Breast epithelium (tissue), 4 donors: ENCODE results near the gene MYRF. TPM values are rescaled to one million over a fixed set of nuclear protein-coding genes. Genes with fewer than 3 reads are reported as not detected.

Experiments
- DNase-seq, 2 donors: peaks; one replicate each; pipeline ENCODE4 v3.0.0-alpha.2; 2019; ENCODE audit warnings: low spot score in 2 of 2
- H3K27ac ChIP-seq, 2 donors: fragments of 200-600 bp; sonication (generic) in 1 of 2; one replicate each; pipeline ENCODE4 v1.5.1; 2016 to 2019; ENCODE audit warnings: mild to moderate bottlenecking in 1 of 2
- H3K27me3 ChIP-seq, 2 donors: fragments of 200-600 bp; sonication (generic) in 1 of 2; one replicate each; pipeline versions ENCODE4 v1.5.1 to v1.6.0; 2017 to 2019; ENCODE audit warnings: control low read depth in 1 of 2, mild to moderate bottlenecking in 1 of 2
- H3K36me3 ChIP-seq: fragments of 200-600 bp; one replicate; pipeline ENCODE4 v1.5.1; 2019
- H3K4me1 ChIP-seq, 2 donors: fragments of 200-600 bp; sonication (generic); one replicate each; pipeline ENCODE4 v1.5.1; 2016 to 2019; ENCODE audit warnings: control low read depth in 1 of 2
- H3K4me3 ChIP-seq, 3 donors: fragments of 200-600 bp; sonication (generic); 1 replicate in 2 of 3; 2 replicates in 1 of 3; pipeline ENCODE4 v1.5.1; 2016 to 2019; ENCODE audit warnings: mild to moderate bottlenecking in 3 of 3, moderate library complexity in 2 of 3
- H3K9me3 ChIP-seq, 2 donors: fragments of 200-600 bp; sonication (generic) in 1 of 2; one replicate each; pipeline ENCODE4 v1.5.1; 2016 to 2019; ENCODE audit warnings: control low read depth in 1 of 2
- CTCF ChIP-seq, 3 donors: fragments of 450-650 bp; IDR thresholded peaks; one replicate each; pipeline ENCODE4 v1.5.1; 2016 to 2017; ENCODE audit warnings: antibody characterized with exemption in 3 of 3, mild to moderate bottlenecking in 3 of 3, moderate library complexity in 3 of 3
- POLR2A ChIP-seq: fragments of 450-650 bp; IDR thresholded peaks from one replicate; pipeline ENCODE4 v1.6.1; 2016; ENCODE audit warnings: antibody characterized with exemption, mild to moderate bottlenecking, moderate library complexity
- POLR2AphosphoS5 ChIP-seq, 3 donors: sonication (generic); formaldehyde crosslinking; IDR thresholded peaks; one replicate each; pipeline ENCODE4 v1.6.1; 2017; ENCODE audit warnings: antibody characterized with exemption in 3 of 3
- intact Hi-C: fragments of 100-400 bp; cut with DNase I; formaldehyde crosslinking; loops from one replicate; pipeline ENCODE4 v1.15.1; 2023; ENCODE audit warnings: low total_unique reads
- total RNA-seq, 3 donors: library from RNA; depleted of rRNA; stranded (reverse); fragments of >200 nt; gene quantifications; one replicate each; pipeline ENCODE4 v1.1.0, GENCODE V29; 2016

Gene MYRF
- total RNA-seq, 3 donors from 2014 or later, result 0.32 to 6.9 (median 0.66) TPM

- no peaks in the 10 kb centered on the region for H3K4me1 ChIP-seq
- TF ChIP-seq POLR2A (no peak), POLR2AphosphoS5 (IDR thresholded peaks at IDR 0.05) (no peak), CTCF (IDR thresholded peaks at IDR 0.05) (no peak)
- no peak for DNase-seq
- intact Hi-C loops, result loop anchor here (1.0 kb wide), 1 partner anchor 16 kb away; no protein-coding TSS in a partner anchor
- H3K27ac ChIP-seq, result no peak overlapping the region
- no peak overlapping the region for H3K4me3 ChIP-seq
- no peaks in the 10 kb centered on the region for H3K27me3 ChIP-seq
- no peaks in the 10 kb centered on the region for H3K36me3 ChIP-seq
- H3K9me3 ChIP-seq, result no peaks in the 10 kb centered on the region
Measured at GRCh38 chr11:61768376-61769076, 16.1 kb downstream of the MYRF start.

GRCh38 chr11:61769169-61769920 lies 16.9 kb downstream of the MYRF start:
- no peaks in the 10 kb centered on the region for H3K36me3 ChIP-seq
- H3K4me1 ChIP-seq, result no peaks in the 10 kb centered on the region
- H3K27me3 ChIP-seq, result no peaks in the 10 kb centered on the region
- no peak for DNase-seq
- no peaks in the 10 kb centered on the region for H3K9me3 ChIP-seq
- intact Hi-C loops, result no loop called here
- TF ChIP-seq POLR2A (no peak), CTCF (IDR thresholded peaks at IDR 0.05) (no peak), POLR2AphosphoS5 (IDR thresholded peaks at IDR 0.05) (no peak)
- no peak overlapping the region for H3K27ac ChIP-seq
- H3K4me3 ChIP-seq, result no peak overlapping the region

GRCh38 chr11:61769946-61770683 lies 17.7 kb downstream of the MYRF start:
- no peaks in the 10 kb centered on the region for H3K27me3 ChIP-seq
- TF ChIP-seq POLR2A (no peak), CTCF (IDR thresholded peaks at IDR 0.05) (no peak), POLR2AphosphoS5 (IDR thresholded peaks at IDR 0.05) (no peak)
- intact Hi-C loops, result no loop called here
- H3K9me3 ChIP-seq, result no peaks in the 10 kb centered on the region
- no peak overlapping the region for H3K27ac ChIP-seq
- H3K36me3 ChIP-seq, result no peaks in the 10 kb centered on the region
- DNase-seq, result no peak
- no peak overlapping the region for H3K4me3 ChIP-seq
- no peaks in the 10 kb centered on the region for H3K4me1 ChIP-seq

- TF ChIP-seq POLR2AphosphoS5 (IDR thresholded peaks at IDR 0.05) (no peak), CTCF (IDR thresholded peaks at IDR 0.05) (no peak), POLR2A (no peak)
- Histone ChIP-seq H3K27me3 (no peaks in the 10 kb centered on the region), H3K4me1 (no peaks in the 10 kb centered on the region), H3K36me3 (no peaks in the 10 kb centered on the region), H3K27ac (no peak overlapping the region), H3K4me3 (no peak overlapping the region), H3K9me3 (no peaks in the 10 kb centered on the region)
- intact Hi-C loops, result no loop called here
- no peak for DNase-seq
Measured at GRCh38 chr11:61771195-61771894, 18.9 kb downstream of the MYRF start.
